Skin of body (tissue), 2 donors: ENCODE data around the gene MCIDAS. TPM values are rescaled to one million over a fixed set of nuclear protein-coding genes. Genes with fewer than 3 reads are reported as not detected.

Source experiments
- DNase-seq: peaks from one replicate; lab custom pipeline; 2025; lab: John Stamatoyannopoulos, UW
- total RNA-seq: library from RNA; depleted of rRNA; stranded (reverse); fragments of >200 nt; gene quantifications from one replicate; pipeline ENCODE4 v1.2.3, GENCODE V29; 2014

MCIDAS gene
- total RNA-seq, 1 donor from 2014 or later = not detected

- no peak for DNase-seq
These were observed 3.9 kb downstream of the MCIDAS start for GRCh38 chr5:55222985-55223811.

- DNase-seq = no peak
These were observed 4.8 kb downstream of the MCIDAS start for GRCh38 chr5:55222092-55222984.

- no peak for DNase-seq
These were observed 6.5 kb downstream of the MCIDAS start for GRCh38 chr5:55220433-55221185.

GRCh38 chr5:55219770-55220169 is 7.3 kb downstream of the MCIDAS start:
- no peak for DNase-seq

- DNase-seq = no peak
These were observed 8.1 kb downstream of the MCIDAS start for GRCh38 chr5:55218967-55219366.

- DNase-seq = no peak
These were observed 15.8 kb downstream of the MCIDAS start for GRCh38 chr5:55211184-55211874.

- DNase-seq = no peak
These were observed 22.1 kb downstream of the MCIDAS start for GRCh38 chr5:55205001-55205400.

GRCh38 chr5:55191165-55191564 is 36.0 kb downstream of the MCIDAS start:
- no peak for DNase-seq

GRCh38 chr5:55188656-55189540 is 38.2 kb downstream of the MCIDAS start:
- DNase-seq = no peak

- no peak for DNase-seq
These were observed 39.7 kb downstream of the MCIDAS start for GRCh38 chr5:55187370-55187769.

GRCh38 chr5:55180016-55180415 is 47.1 kb downstream of the MCIDAS start:
- DNase-seq = no peak

- DNase-seq = no peak
These were observed 50.0 kb downstream of the MCIDAS start for GRCh38 chr5:55177078-55177477.

GRCh38 chr5:55176176-55176818 is 50.8 kb downstream of the MCIDAS start:
- no peak for DNase-seq

- DNase-seq = no peak
These were observed 51.3 kb downstream of the MCIDAS start for GRCh38 chr5:55175781-55176175.

GRCh38 chr5:55173687-55174230 is 53.4 kb downstream of the MCIDAS start:
- peak; percentile 51 for DNase-seq

GRCh38 chr5:55172937-55173686 is 54.0 kb downstream of the MCIDAS start, which contains the start of gene CDC20B:
Gene CDC20B, minus strand, starts transcription at chr5:55173177. Its CDS starts 177 bp downstream, at chr5:55173000.
- DNase-seq = peak; percentile 51

GRCh38 chr5:55172051-55172899 is 54.8 kb downstream of the MCIDAS start:
- DNase-seq = peak; percentile 87
